T-helper 1 cell (primary cell): ENCODE measurements around the gene PIGS.
"Not testable (repeated sequence)": the region's sequence is repeated elsewhere in the genome, so short reads cannot be mapped to it uniquely, and the experiment has no call there.

Source experiments
- DNase-seq, 5 donors: peaks; one replicate each; pipeline ENCODE4 v3.0.0-alpha.2; 2012 to 2020
- total RNA-seq, 4 donors: gene quantifications; one replicate each; lab custom pipeline; 2026; lab: John Stamatoyannopoulos, UW

Gene PIGS
- total RNA-seq = 30.9 to 43.3 (median 35.6) reads per million in 4 donors

DNA sequence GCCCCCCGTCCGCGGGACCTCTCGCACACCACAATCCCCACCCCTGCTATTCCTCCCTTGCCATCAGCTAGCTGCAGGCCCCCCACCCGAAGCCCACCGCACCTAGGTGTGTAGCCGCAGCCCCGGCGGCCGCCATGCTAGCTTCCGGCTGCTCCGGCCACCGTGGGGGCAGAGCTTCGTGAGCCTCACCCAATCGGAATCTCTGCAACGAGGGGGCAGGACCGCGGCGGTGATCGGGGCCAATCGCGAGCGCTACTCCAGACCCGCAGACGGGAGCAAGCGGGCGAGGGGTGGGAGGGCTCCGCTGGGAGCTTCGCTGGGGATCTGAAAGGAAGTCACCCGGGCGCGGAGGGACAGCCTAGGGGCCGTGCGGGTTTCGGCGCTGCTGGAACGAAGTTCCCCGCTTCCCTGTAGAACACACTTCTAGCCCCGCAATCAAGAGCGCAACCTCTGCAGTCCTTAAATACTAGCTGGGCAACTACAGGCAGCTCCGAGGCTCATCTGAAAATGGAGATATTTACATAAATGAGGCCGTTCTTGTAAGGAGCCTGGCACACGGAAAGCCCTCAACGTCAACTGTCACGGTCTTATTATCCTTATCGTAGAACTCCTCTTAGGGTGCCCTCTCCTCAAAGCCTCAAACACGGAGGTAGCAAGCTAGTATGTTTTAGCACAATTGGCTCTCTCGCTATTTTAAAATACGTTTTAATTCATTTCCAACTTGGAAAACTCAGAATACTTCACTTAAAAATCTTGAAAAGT is at the start of gene PIGS:
Gene PIGS (minus strand): TSS at position 164 of the 762 bp plus-strand sequence. CDS start 28 bp downstream, at position 136.
- peak; percentile 82 to 92 (median 89) for DNase-seq

DNA sequence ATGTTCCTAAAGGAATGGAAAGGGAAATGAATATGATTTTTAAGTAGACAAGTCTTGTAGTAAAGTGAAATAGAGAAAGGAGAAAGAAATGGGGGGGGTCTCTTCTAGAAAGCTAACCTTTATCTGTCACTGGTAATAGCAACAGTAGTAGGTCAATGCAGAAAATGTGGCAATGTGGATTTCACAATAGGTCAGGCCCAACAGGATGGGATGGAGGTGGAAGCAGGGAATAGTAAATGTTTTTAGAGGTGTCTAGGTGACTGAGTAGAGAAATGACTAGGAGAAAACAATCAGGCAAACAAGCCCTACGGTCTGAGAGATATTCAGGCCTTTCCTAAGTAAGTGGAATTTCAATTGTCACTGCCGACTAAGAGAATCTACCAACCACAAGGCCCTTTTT is 48.7 kb upstream of the PIGS start:
- DNase-seq = no peak

DNA sequence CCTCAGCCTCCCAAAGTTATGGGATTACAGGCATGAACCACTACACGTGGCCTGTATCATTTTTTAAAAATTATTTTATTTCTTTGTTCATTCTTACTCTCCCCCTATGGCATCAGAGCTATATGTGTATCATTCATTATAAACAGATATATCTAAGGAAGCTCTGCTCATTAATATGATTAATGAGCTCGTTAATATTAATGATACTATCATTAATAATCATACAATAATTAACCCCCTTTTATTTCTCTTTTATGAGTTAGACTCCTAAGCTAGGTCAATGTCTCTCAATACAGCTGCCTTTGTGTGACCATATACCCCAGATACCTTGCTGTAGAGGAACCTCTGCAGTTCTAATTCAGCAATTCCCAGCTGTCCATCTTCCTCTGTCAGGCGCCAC is 47.1 kb upstream of the PIGS start:
- DNase-seq = no peak

- DNase-seq = no peak
Measured at GRCh38 chr17:28616281-28616680, 45.0 kb upstream of the PIGS start.

GRCh38 chr17:28615260-28615940 is 44.1 kb upstream of the PIGS start:
- no peak for DNase-seq

GRCh38 chr17:28613931-28614381 is 42.6 kb upstream of the PIGS start, which contains the start of gene RSKR:
TSS of gene RSKR (minus strand) at chr17:28614185. CDS start at chr17:28614161, 24 bp downstream.
- no peak for DNase-seq

- DNase-seq = peak in 2 of 5 donors; percentile 12 to 17
Measured at GRCh38 chr17:28612936-28613872, 41.9 kb upstream of the PIGS start.

GRCh38 chr17:28612531-28612930 is 41.2 kb upstream of the PIGS start:
- no peak for DNase-seq

GRCh38 chr17:28610376-28610775 is 39.1 kb upstream of the PIGS start:
- no peak for DNase-seq

DNA sequence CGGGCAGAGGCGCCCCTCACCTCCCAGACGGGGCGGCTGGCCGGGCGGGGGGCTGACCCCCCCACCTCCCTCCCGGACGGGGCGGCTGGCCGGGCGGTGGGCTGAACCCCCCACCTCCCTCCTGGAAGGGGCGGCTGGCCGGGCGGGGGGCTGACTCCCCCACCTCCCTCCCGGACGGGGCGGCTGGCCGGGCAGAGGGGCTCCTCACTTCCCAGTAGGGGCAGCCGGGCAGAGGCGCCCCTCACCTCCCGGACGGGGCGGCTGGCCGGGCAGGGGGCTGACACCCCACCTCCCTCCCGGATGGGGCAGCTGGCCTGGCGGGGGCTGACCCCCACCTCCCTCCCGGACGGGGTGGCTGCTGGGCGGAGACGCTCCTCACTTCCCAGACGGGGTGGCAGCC is 32.7 kb upstream of the PIGS start:
- DNase-seq = not testable (repeated sequence)

- peak; percentile 19 to 79 (median 44) for DNase-seq
Measured at GRCh38 chr17:28599311-28600184, 28.2 kb upstream of the PIGS start.

GRCh38 chr17:28598799-28599310 is 27.5 kb upstream of the PIGS start, which contains the start of gene SPAG5:
TSS of gene SPAG5 (minus strand) at chr17:28599025. CDS start at chr17:28598946, 79 bp downstream.
- peak; percentile 91 to 97 (median 92) for DNase-seq

- no peak for DNase-seq
Measured at GRCh38 chr17:28598389-28598788, 27.1 kb upstream of the PIGS start.

DNA sequence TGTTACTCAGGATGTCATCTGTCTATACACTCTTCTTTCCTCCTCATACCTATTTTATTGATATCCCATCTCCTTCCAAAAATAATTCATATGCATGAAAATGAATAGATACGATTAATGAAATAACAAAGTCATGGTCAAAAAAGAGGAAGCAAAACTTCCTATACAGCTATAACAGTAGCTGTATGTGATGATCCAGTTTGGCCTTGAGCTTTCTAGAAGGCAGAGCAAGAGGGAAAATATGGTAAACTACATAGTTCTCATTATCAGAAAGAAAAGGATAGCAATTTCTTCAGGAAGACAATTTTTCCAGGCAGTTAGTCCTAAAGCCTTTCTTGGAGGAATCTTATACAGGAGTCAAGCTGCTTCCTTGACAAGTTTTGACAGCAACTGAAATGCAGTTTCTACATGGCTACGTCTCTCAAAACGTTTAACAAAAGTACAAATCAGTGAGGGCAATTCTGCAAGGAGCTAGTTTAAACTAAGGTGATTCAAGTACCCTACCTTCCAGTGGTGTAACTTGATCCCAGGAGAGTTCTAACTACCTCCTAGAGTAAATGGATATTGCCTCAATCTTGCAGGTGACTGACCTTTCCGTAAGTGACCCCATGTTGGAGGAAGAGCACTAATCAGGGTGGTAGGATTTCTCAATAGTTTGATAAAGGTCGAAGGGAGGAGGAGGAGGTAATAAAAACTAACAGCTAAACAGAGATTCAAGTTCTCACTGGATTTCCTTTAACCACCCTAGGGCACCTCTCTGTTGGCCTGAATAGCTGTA is 26.5 kb upstream of the PIGS start:
- DNase-seq = no peak

DNA sequence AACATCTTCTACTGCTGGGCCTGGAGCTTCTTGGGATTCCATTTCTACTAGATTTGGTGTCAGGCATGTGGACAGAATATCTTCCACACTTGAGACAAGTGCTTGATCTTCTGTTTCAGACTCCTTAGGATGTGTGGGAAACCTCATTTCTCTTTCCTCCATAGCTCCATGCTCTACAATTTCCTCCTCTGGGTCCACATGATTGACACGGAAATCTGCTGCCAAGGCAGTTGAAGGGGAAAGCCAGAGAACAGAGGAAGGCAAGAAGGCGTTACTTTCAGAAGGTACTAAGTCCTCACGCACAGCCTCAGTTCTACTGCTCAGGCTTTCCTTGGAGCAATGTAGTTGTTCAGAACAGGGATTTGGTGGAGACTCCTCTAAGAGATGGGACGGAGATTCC is 20.9 kb upstream of the PIGS start:
- no peak for DNase-seq

DNA sequence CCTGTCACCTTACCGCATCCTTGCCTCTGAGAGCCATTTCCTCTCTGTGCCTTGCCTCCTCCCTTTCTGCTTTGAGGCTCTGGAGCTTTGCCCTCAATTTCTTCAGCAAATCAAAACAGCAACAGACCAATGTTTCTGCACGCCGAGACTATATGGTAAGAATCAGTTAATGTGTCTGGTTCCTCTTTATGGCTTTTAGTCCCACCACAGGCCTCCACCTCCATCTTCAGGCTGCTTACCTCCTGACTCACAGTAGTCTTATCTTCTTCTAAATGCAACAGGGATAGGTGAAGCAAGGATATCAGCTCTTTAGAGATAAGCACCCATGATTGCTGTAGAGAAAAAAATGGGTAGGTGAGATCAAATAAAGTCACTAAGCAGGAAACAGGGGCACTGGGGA is 14.5 kb upstream of the PIGS start:
- DNase-seq = no peak

DNA sequence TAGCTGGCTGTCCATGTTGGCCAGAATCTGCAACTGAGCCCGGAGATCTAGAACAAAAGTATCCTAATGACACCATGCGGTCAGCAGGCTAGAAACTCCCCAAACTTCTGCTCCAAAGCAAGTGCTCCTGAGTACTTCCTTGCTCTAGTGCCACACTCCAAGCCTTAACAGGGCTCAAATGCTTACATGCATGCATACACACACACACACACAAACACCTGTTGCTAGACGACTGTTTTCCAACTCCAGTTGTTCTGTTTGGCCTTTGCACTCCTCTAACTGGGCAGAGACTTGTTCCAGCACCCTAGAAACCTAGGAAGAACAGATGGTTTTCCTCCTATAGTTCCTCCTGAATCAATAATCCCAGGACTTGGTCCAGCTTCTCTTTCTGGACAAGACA is 13.1 kb upstream of the PIGS start:
- no peak for DNase-seq

DNA sequence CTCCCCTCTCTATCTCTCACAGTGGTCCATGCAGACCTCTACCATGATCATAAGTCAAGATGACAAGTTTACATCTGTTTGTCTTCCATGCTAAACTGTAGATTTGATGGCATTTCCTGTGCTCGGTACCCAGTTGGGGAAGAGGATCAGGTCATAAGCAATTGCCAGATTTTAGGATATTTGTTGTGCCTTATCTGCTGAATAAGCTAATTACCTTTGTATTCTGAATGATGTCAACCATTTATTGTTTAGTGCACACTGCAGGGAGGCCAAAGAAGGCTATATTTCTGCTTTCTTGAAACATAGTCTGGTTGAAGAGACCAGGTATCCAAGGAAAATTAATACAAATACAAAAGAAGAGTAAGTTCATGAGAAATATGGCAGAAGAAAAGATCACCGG is 11.2 kb upstream of the PIGS start:
- DNase-seq = no peak

DNA sequence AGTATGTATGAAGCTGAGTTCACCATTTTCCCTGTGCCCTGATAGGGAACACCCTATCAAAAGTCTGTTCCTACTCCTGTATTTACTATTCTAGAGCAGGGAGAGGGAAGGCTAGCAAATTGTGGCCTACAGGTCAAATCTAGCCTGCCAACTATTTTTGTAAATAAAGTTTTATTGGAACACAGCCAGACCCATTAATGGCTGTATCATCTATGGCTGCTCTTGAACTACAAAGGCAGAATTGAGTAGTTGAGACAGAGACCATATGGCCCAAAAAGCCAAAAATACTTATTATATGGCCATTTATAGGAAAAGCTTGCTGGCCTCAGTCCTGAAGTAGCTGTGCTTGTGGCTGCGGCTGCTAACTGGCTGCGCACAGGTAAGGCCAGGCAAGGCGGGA is 9.6 kb upstream of the PIGS start:
- DNase-seq = no peak

GRCh38 chr17:28579526-28579925 is 8.2 kb upstream of the PIGS start:
- DNase-seq = peak in 1 of 5 donors; percentile 72
